B cell (primary cell): ENCODE measurements around the gene ZNF608. TPM values are rescaled to one million over a fixed set of nuclear protein-coding genes. Genes with fewer than 3 reads are reported as not detected.
A peak's percentile ranks its signal among the peaks of the same experiment; 100 is the strongest.

Experiments
- ATAC-seq: fragments of 200-7000 bp; cut with Tn5 transposase; one replicate; pipeline ENCODE4 v1.10.0; 2021; ENCODE audit warnings: low read depth, mild to moderate bottlenecking, moderate number of reproducible peaks, moderate library complexity
- CTCF ChIA-PET: fragments of 350-600 bp; sonication (Branson Sonifier 250); formaldehyde crosslinking; loops from one replicate; lab custom pipeline; 2021; ENCODE audit warnings: antibody characterized with exemption, inconsistent platforms; lab: Charles Lee
- POLR2A ChIA-PET: fragments of 350-600 bp; sonication (Branson Sonifier 250); formaldehyde crosslinking; loops from one replicate; lab custom pipeline; 2021; ENCODE audit warnings: antibody characterized with exemption; lab: Charles Lee
- DNase-seq: peaks from one replicate; pipeline ENCODE4 v3.0.0; 2013
- H2AFZ ChIP-seq: 2 replicates; pipeline ENCODE4 v1.6.1; 2012; ENCODE audit warnings: mild to moderate bottlenecking, low read depth, low read length; ENCODE audit not compliant: insufficient read depth, poor library complexity, severe bottlenecking
- H3K27ac ChIP-seq, 2 donors: 1 replicate in 1 of 2; 2 replicates in 1 of 2; pipeline ENCODE4 v1.5.1; 2012 to 2013; ENCODE audit warnings: low read length in 2 of 2, mild to moderate bottlenecking in 2 of 2, moderate library complexity in 1 of 2
- H3K27me3 ChIP-seq, 4 experiments: fragments of 200-600 bp in 1 of 4; sonication (generic) in 1 of 4; replicated peaks in 1 of 4; 1 replicate in 2 of 4; 2 replicates in 2 of 4; pipeline versions ENCODE4 v1.6.1 to v1.7.0; 2013 to 2016; ENCODE audit warnings: low read length in 3 of 4, mild to moderate bottlenecking in 2 of 4, mixed read lengths in 1 of 4, moderate library complexity in 1 of 4; ENCODE audit not compliant: insufficient read depth in 4 of 4, control insufficient read depth in 3 of 4; ENCODE audit errors: control extremely low read depth in 1 of 4
- H3K36me3 ChIP-seq, 2 experiments: replicated peaks in 1 of 2; 1 replicate in 1 of 2; 2 replicates in 1 of 2; pipeline versions ENCODE4 v1.6.1 to v1.7.1; 2013; ENCODE audit warnings: low read length in 1 of 2; ENCODE audit not compliant: insufficient read depth in 2 of 2, control insufficient read depth in 1 of 2; ENCODE audit errors: control extremely low read depth in 1 of 2, extremely low read depth in 1 of 2
- H3K4me1 ChIP-seq, 2 donors: fragments of 200-600 bp in 1 of 2; sonication (generic) in 1 of 2; 1 replicate in 1 of 2; 2 replicates in 1 of 2; pipeline versions ENCODE4 v1.5.1 to v1.6.1; 2013 to 2017; ENCODE audit warnings: low read length in 2 of 2; ENCODE audit not compliant: control insufficient read depth in 2 of 2, insufficient read depth in 2 of 2
- H3K4me2 ChIP-seq: replicated peaks from 2 replicates; pipeline ENCODE3; 2012; ENCODE audit warnings: mild to moderate bottlenecking, low read depth, low read length; ENCODE audit not compliant: poor library complexity, severe bottlenecking
- H3K4me3 ChIP-seq, 5 experiments: fragments of 200-600 bp in 1 of 5; sonication (generic) in 1 of 5; 1 replicate in 3 of 5; 2 replicates in 2 of 5; pipeline versions ENCODE4 v1.5.1 to v1.7.0; 2011 to 2016; ENCODE audit warnings: low read length in 4 of 5, mild to moderate bottlenecking in 4 of 5, low read depth in 2 of 5, control low read depth in 1 of 5, moderate library complexity in 1 of 5; ENCODE audit not compliant: insufficient read depth in 1 of 5; ENCODE audit errors: control extremely low read depth in 1 of 5, extremely low read depth in 1 of 5
- H3K79me2 ChIP-seq: fragments of 200-600 bp; sonication (generic); one replicate; pipeline ENCODE4 v1.6.0; 2016; ENCODE audit warnings: low read length; ENCODE audit not compliant: control insufficient read depth, insufficient read depth
- H3K9ac ChIP-seq: fragments of 200-600 bp; sonication (generic); 2 replicates; pipeline ENCODE4 v1.6.1; 2017; ENCODE audit warnings: mild to moderate bottlenecking, low read length, moderate library complexity
- H3K9me3 ChIP-seq, 3 donors: one replicate each; pipeline versions ENCODE4 v1.6.1 to v1.7.1; 2013; ENCODE audit warnings: low read length in 2 of 3; ENCODE audit not compliant: control insufficient read depth in 2 of 3, insufficient read depth in 1 of 3; ENCODE audit errors: control extremely low read depth in 1 of 3
- H4K20me1 ChIP-seq: 2 replicates; pipeline ENCODE4 v1.6.0; 2012; ENCODE audit warnings: mild to moderate bottlenecking, low read length; ENCODE audit not compliant: insufficient read depth, control insufficient read depth, poor library complexity, severe bottlenecking
- H3K27ac Mint-ChIP-seq: one replicate; pipeline ENCODE4 v1.8.0; 2021; ENCODE audit warnings: mixed read lengths
- H3K27me3 Mint-ChIP-seq: one replicate; pipeline ENCODE4 v1.8.0; 2021; ENCODE audit warnings: mixed read lengths
- H3K4me1 Mint-ChIP-seq: one replicate; pipeline ENCODE4 v1.8.0; 2021; ENCODE audit warnings: mixed read lengths
- H3K4me3 Mint-ChIP-seq: one replicate; pipeline ENCODE4 v1.8.0; 2021; ENCODE audit warnings: mixed read lengths
- H3K9me3 Mint-ChIP-seq: one replicate; pipeline ENCODE4 v1.8.0; 2022; ENCODE audit warnings: mixed read lengths; ENCODE audit not compliant: insufficient read depth
- CTCF ChIP-seq: fragments of 200-600 bp; IDR thresholded peaks from one replicate; pipeline ENCODE4 v1.8.0; 2022; ENCODE audit warnings: antibody characterized with exemption, mild to moderate bottlenecking
- EZH2 ChIP-seq: IDR thresholded peaks from 2 replicates; pipeline ENCODE4 v1.6.1; 2012; ENCODE audit warnings: borderline replicate concordance, low read depth, mild to moderate bottlenecking, moderate library complexity, low read length; ENCODE audit not compliant: insufficient read depth, poor library complexity, severe bottlenecking
- WGBS: methylation state at CpG from one replicate; pipeline ENCODE4 v1.1.5; 2013; ENCODE audit warnings: missing lambda C conversion rate; ENCODE audit not compliant: insufficient coverage; 5-methylcytosine and 5-hydroxymethylcytosine counted together
- intact Hi-C: fragments of 100-400 bp; cut with micrococcal nuclease; formaldehyde crosslinking; loops from one replicate; pipeline ENCODE4 v1.10.0; 2022
- polyA plus RNA-seq: library from polyadenylated mRNA; depleted of rRNA; stranded (reverse); fragments of >200 nt; gene quantifications from 2 replicates; pipeline ENCODE4 v1.2.3, GENCODE V29; 2012
- total RNA-seq, 2 donors: library from RNA; stranded (reverse); fragments of 120-200 nt in 1 of 2; gene quantifications; 1 replicate in 1 of 2; 2 replicates in 1 of 2; pipeline versions ENCODE4 v1.2.3 to v1.2.4, GENCODE V29; 2013 to 2022

ZNF608 gene
- total and polyA plus RNA-seq, 2 donors (not counting 1 experiment from before 2014, with no cell fraction given), result 8.5 to 17.4 TPM

GRCh38 chr5:124754206-124754927 is 7.9 kb upstream of the ZNF608 start:
- no peak overlapping the region for H3K9ac ChIP-seq
- H3K27me3 ChIP-seq, result peaks cover 0 to 6% (median 0%) of the 10 kb centered on the region in 4 experiments
- POLR2A ChIA-PET, result interaction anchor here (0.6 kb wide), 1 partner anchor 121 kb away, joined by 7 read pairs; no protein-coding TSS in a partner anchor
- H3K79me2 ChIP-seq, result no peaks in the 10 kb centered on the region
- no peak overlapping the region for H3K4me3 ChIP-seq
- Mint-ChIP-seq H3K4me3 (peak overlapping the region; percentile 8), H3K27me3 (no peaks in the 10 kb centered on the region), H3K27ac (no peak overlapping the region), H3K4me1 (peaks cover under 1% of the 10 kb centered on the region), H3K9me3 (no peaks in the 10 kb centered on the region)
- WGBS, result 85% methylated on average over 2 of the region's 7 CpGs
- H2AFZ ChIP-seq, result no peak overlapping the region
- H3K27ac ChIP-seq, result no peak overlapping the region
- H3K9me3 ChIP-seq, result peaks cover 0 to 2% (median 0%) of the 10 kb centered on the region in 3 donors
- H3K4me1 ChIP-seq, result peaks cover 4% of the 10 kb centered on the region in 2 donors
- no peak overlapping the region for H3K4me2 ChIP-seq
- TF ChIP-seq EZH2 (no peak), CTCF (no peak)
- intact Hi-C loops, result no loop called here
- DNase-seq (no peak), ATAC-seq (no peak)
- H4K20me1 ChIP-seq, result no peaks in the 10 kb centered on the region
- no peaks in the 10 kb centered on the region for H3K36me3 ChIP-seq
- CTCF ChIA-PET, result no interaction called here
